Stomach (tissue), 9 donors: ENCODE measurements around the gene SMIM22. TPM values are rescaled to one million over a fixed set of nuclear protein-coding genes. Genes with fewer than 3 reads are reported as not detected.
"Not testable (repeated sequence)": the region's sequence is repeated elsewhere in the genome, so short reads cannot be mapped to it uniquely, and the experiment has no call there.

Experiments
- DNase-seq, 2 donors: peaks; one replicate each; pipeline versions ENCODE4 v3.0.0 to v3.0.0-alpha.2; 2013 to 2019
- H3K27ac ChIP-seq, 5 donors: fragments of 200-600 bp in 4 of 5; sonication (generic) in 4 of 5; one replicate each; pipeline ENCODE4 v1.5.1; 2013 to 2019; ENCODE audit warnings: mild to moderate bottlenecking in 1 of 5, moderate library complexity in 1 of 5
- H3K27me3 ChIP-seq, 3 donors: fragments of 200-600 bp; sonication (generic); one replicate each; pipeline ENCODE4 v1.5.1; 2017 to 2019; ENCODE audit warnings: mixed run types in 1 of 3
- H3K36me3 ChIP-seq, 4 donors: fragments of 200-600 bp; sonication (generic); 1 replicate in 3 of 4; 2 replicates in 1 of 4; pipeline ENCODE4 v1.5.1; 2016 to 2019
- H3K4me1 ChIP-seq, 4 donors: fragments of 200-600 bp; sonication (generic); one replicate each; pipeline ENCODE4 v1.5.1; 2016 to 2019
- H3K4me3 ChIP-seq, 4 donors: fragments of 200-600 bp; sonication (generic) in 3 of 4; one replicate each; pipeline ENCODE4 v1.5.1; 2016 to 2019; ENCODE audit warnings: mild to moderate bottlenecking in 1 of 4
- H3K9me3 ChIP-seq, 4 donors: fragments of 200-600 bp; sonication (generic); one replicate each; pipeline ENCODE4 v1.5.1; 2016 to 2019
- CTCF ChIP-seq, 7 experiments: fragments of 450-650 bp in 4 of 7; fragments of 200-600 bp in 3 of 7; sonication (generic) in 3 of 7; IDR thresholded peaks; one replicate each; pipeline ENCODE4 v1.5.1; 2016 to 2019; ENCODE audit warnings: antibody characterized with exemption in 7 of 7, control low read depth in 2 of 7, mild to moderate bottlenecking in 1 of 7
- EP300 ChIP-seq: sonication (generic); formaldehyde crosslinking; IDR thresholded peaks from one replicate; pipeline ENCODE4 v1.6.1; 2017; ENCODE audit warnings: antibody characterized with exemption
- POLR2A ChIP-seq, 4 donors: fragments of 450-650 bp; IDR thresholded peaks; one replicate each; pipeline ENCODE4 v1.6.1; 2016; ENCODE audit warnings: antibody characterized with exemption in 4 of 4, control low read depth in 2 of 4, mild to moderate bottlenecking in 1 of 4, moderate library complexity in 1 of 4
- POLR2AphosphoS5 ChIP-seq, 3 donors: sonication (generic); formaldehyde crosslinking; IDR thresholded peaks; one replicate each; pipeline ENCODE4 v1.6.1; 2016; ENCODE audit warnings: antibody characterized with exemption in 3 of 3
- WGBS, 5 donors: extraction: QIAGEN DNeasy Blood & Tissue Kit in 3 of 5; methylation state at CpG; one replicate each; pipeline versions ENCODE4 v1.1.5 to v1.1.7; 2013 to 2018; 5-methylcytosine and 5-hydroxymethylcytosine counted together
- intact Hi-C: fragments of 100-400 bp; cut with DNase I; formaldehyde crosslinking; loops from one replicate; pipeline ENCODE4 v1.15.1; 2023; ENCODE audit warnings: low total_unique reads
- polyA plus RNA-seq, 3 donors: library from polyadenylated mRNA; stranded (reverse); fragments of 200-250 nt; gene quantifications; one replicate each; pipeline ENCODE4 v1.2.3, GENCODE V29; 2013
- total RNA-seq, 5 donors: library from RNA; depleted of rRNA; stranded (reverse); fragments of >200 nt; gene quantifications; one replicate each; pipeline versions ENCODE4 v1.1.0 to v1.2.3, GENCODE V29; 2014 to 2016
- donor health status: healthy with polysubstance abuse.
- donor health status: Bipolar disorder and iron deficiency.
- donor health status: healthy.

Gene SMIM22
- total and polyA plus RNA-seq, 8 donors = 20.5 to 1,027 (median 391) TPM

- intact Hi-C loops = no loop called here
- WGBS, 5 donors = 88 to 93% (median 91%) methylated on average over 5 of the region's 5 CpGs
- DNase-seq = no peak
These were observed 17.1 kb upstream of the SMIM22 start for GRCh38 chr16:4778050-4778392.

GRCh38 chr16:4780235-4780634 lies 14.9 kb upstream of the SMIM22 start:
- TF ChIP-seq POLR2AphosphoS5 (IDR thresholded peaks at IDR 0.05) = no peak
- no peak for TF ChIP-seq CTCF (IDR thresholded peaks at IDR 0.05)
- TF ChIP-seq POLR2A (IDR thresholded peaks at IDR 0.05) = no peak
- TF ChIP-seq EP300 = no peak
- DNase-seq = no peak
- Histone ChIP-seq H3K4me1 (no peaks in the 10 kb centered on the region), H3K9me3 (no peaks in the 10 kb centered on the region), H3K36me3 (no peaks in the 10 kb centered on the region), H3K27me3 (no peaks in the 10 kb centered on the region), H3K27ac (no peak overlapping the region), H3K4me3 (no peak overlapping the region)
- intact Hi-C loops = no loop called here
- WGBS, 5 donors = 75 to 91% (median 86%) methylated on average over 4 of the region's 4 CpGs

More at GRCh38 chr16:4778050-4778392, 17.1 kb upstream of the SMIM22 start:
- no peak for TF ChIP-seq EP300
- no peak for TF ChIP-seq POLR2AphosphoS5 (IDR thresholded peaks at IDR 0.05)
- TF ChIP-seq CTCF (IDR thresholded peaks at IDR 0.05) = no peak
- no peak for TF ChIP-seq POLR2A (IDR thresholded peaks at IDR 0.05)
- Histone ChIP-seq H3K27me3 (no peaks in the 10 kb centered on the region), H3K27ac (no peak overlapping the region), H3K9me3 (no peaks in the 10 kb centered on the region), H3K36me3 (no peaks in the 10 kb centered on the region), H3K4me1 (no peaks in the 10 kb centered on the region), H3K4me3 (no peak overlapping the region)

- WGBS, 5 donors = 85 to 91% (median 90%) methylated on average over 23 to 25 of the region's 25 CpGs
- intact Hi-C loops = no loop called here
- H3K9me3 ChIP-seq = no peaks in the 10 kb centered on the region
- no peak for DNase-seq
- no peak for TF ChIP-seq POLR2A (IDR thresholded peaks at IDR 0.05)
- TF ChIP-seq POLR2AphosphoS5 (IDR thresholded peaks at IDR 0.05) = no peak
- no peak for TF ChIP-seq CTCF (IDR thresholded peaks at IDR 0.05)
- no peak for TF ChIP-seq EP300
- H3K27me3 ChIP-seq = no peaks in the 10 kb centered on the region
- no peak overlapping the region for H3K27ac ChIP-seq
- no peak overlapping the region for H3K4me3 ChIP-seq
- H3K36me3 ChIP-seq = no peaks in the 10 kb centered on the region
- peaks cover 0 to 9% (median 4%) of the 10 kb centered on the region in 4 donors for H3K4me1 ChIP-seq
These were observed 11.8 kb upstream of the SMIM22 start for GRCh38 chr16:4783251-4783950.

GRCh38 chr16:4783951-4784336 lies 11.2 kb upstream of the SMIM22 start:
- no peak overlapping the region for H3K4me3 ChIP-seq
- no peaks in the 10 kb centered on the region for H3K27me3 ChIP-seq
- no peaks in the 10 kb centered on the region for H3K36me3 ChIP-seq
- WGBS, 5 donors = 67 to 81% (median 77%) methylated on average over 15 to 16 of the region's 16 CpGs
- H3K4me1 ChIP-seq = peaks cover 0 to 13% (median 8%) of the 10 kb centered on the region in 4 donors
- intact Hi-C loops = no loop called here
- H3K9me3 ChIP-seq = no peaks in the 10 kb centered on the region
- TF ChIP-seq POLR2A (IDR thresholded peaks at IDR 0.05) = no peak
- TF ChIP-seq CTCF (IDR thresholded peaks at IDR 0.05) = no peak
- no peak for TF ChIP-seq EP300
- no peak for TF ChIP-seq POLR2AphosphoS5 (IDR thresholded peaks at IDR 0.05)
- DNase-seq = no peak
- no peak overlapping the region for H3K27ac ChIP-seq

- DNase-seq, intact Hi-C loops, H3K36me3 ChIP-seq, H3K9me3 ChIP-seq, H3K4me3 ChIP-seq, H3K27ac ChIP-seq, H3K27me3 ChIP-seq: not testable (repeated sequence)
- H3K4me1 ChIP-seq = peaks cover 0 to 15% (median 8%) of the 10 kb centered on the region in 4 donors
- 86 to 95% (median 91%) methylated on average over 14 of the region's 14 CpGs for WGBS, 5 donors
These were observed 10.7 kb upstream of the SMIM22 start for GRCh38 chr16:4784444-4784987.
